ENCODE results near the gene ARHGAP30. TPM values are rescaled to one million over a fixed set of nuclear protein-coding genes. Genes with fewer than 3 reads are reported as not detected.

Gene ARHGAP30, protein sequence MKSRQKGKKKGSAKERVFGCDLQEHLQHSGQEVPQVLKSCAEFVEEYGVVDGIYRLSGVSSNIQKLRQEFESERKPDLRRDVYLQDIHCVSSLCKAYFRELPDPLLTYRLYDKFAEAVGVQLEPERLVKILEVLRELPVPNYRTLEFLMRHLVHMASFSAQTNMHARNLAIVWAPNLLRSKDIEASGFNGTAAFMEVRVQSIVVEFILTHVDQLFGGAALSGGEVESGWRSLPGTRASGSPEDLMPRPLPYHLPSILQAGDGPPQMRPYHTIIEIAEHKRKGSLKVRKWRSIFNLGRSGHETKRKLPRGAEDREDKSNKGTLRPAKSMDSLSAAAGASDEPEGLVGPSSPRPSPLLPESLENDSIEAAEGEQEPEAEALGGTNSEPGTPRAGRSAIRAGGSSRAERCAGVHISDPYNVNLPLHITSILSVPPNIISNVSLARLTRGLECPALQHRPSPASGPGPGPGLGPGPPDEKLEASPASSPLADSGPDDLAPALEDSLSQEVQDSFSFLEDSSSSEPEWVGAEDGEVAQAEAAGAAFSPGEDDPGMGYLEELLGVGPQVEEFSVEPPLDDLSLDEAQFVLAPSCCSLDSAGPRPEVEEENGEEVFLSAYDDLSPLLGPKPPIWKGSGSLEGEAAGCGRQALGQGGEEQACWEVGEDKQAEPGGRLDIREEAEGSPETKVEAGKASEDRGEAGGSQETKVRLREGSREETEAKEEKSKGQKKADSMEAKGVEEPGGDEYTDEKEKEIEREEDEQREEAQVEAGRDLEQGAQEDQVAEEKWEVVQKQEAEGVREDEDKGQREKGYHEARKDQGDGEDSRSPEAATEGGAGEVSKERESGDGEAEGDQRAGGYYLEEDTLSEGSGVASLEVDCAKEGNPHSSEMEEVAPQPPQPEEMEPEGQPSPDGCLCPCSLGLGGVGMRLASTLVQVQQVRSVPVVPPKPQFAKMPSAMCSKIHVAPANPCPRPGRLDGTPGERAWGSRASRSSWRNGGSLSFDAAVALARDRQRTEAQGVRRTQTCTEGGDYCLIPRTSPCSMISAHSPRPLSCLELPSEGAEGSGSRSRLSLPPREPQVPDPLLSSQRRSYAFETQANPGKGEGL
- total RNA-seq (2022; extraction: Qiagen RNA extraction; ENCODE audit: low read depth): 0.05 to 0.19 TPM (median 0.11 TPM) in 4 of 5 replicates, not detected in the other

DNA sequence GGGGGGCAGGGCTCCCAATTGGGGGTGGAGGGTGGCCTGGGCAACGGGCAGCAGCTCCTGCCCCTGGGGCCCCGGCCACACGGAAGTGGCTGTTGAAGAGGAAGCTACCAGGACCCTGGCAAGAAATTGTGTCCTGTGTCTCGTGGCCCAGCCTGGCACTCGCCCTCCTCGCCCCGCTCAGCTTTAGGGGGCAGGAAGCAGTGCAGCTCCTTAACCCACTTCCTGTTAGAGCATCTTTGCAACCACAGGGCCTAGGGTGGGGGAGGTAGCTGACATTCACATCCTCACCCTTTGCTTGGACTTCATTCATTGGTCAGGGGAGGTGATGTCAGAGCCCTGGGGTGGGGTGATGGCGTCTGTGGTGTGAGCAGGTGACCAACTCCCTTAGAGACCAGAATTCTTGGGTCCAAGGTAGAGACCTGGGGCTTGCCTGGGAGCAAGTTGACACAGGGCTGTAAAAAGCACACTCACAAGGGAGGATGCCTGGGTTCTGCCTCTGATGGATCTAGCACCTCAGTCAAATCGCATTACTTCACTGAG is at the start of gene ARHGAP30:
Gene ARHGAP30, minus strand, starts transcription at position 161 of the 540 bp plus-strand sequence. CDS start 267 bp downstream, outside the sequence.

DNA sequence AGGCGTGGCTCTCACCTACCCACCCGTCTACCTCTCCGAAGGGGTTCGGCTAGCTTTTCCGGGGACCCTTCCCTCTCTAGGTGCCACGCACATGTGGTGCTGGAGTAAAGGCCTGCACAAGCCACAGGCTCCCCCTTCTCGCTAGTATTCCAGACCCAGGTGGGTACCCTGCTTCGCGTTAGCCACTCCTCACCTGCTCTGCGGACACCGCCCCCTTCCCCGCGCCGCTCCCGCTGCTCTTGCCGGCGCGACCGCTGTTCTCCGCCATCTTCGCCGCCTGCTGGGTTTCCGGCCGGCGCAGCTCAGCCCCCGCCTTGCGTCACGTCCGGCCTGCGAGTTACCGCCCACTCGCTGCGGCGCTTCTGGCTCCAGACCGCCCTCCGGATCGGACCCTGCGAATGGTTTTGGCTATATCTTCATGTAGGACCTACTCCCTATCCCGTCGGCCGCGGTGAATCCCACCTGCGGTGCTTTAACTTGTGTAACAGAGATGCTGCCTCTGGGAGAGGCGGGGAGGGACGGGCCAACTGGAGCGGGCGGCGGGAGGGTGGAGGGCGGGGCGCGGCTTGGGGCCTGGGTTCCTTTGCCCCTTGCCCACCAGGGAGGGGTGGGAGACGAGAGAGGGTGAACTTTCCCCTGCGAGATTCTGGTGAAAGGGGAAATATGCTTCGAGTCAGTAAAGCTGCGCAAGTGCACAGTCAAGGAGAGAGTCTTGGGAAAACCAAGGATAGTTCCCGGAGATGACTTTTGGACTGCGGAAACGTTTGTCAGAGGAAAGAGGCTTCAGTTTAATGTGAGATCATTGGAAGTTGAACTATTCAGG is 48.3 kb upstream of the ARHGAP30 start, which contains the start of the genes NIT1 and PFDN2:
Gene NIT1, plus strand, starts transcription at position 347 of the 823 bp plus-strand sequence. Its CDS starts 72 bp downstream, at position 419.
Gene PFDN2, minus strand, starts transcription at position 279 of the 823 bp plus-strand sequence. Its CDS starts 11 bp downstream, at position 268.

DNA sequence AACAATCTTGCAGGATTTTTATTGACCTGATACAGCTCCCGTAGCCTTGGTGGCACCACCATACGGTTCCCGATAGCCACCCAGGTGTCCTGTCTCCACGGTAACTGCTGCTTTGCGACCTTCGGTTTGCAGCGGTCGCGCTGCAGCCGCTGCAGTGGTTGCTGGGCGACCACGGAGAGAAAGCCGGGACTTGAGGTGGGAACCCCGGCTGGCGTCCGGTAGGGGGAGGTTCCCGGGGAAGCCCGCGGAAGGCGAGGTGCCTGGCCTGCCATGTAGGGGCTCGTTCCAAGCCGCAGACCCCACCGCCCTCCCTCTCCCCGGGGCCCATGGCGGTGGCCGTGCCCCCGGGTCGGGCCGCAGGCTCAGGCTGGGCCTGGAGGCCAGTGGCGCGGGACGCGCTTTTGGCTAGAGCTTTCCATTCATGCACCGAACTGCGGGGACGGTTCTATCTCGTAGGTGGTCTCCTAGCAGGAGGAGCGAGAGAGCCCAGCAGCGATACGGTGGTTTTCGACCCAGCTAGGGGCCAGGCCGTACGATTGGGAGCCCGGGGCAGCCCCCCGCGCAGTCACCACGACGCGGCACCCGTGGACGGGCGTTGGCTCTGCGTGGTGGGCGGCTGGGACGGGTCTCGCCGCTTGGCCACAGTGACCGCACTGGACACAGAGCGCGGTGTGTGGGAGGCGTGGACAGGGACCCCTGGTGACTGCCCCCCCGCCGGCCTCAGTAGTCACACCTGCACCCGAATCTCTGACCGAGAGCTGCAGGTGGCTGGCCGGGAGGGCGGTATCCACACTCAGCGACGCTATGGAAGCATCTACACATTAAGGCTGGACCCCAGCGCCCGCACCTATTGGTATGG is 28.7 kb upstream of the ARHGAP30 start, which contains the start of gene KLHDC9:
Gene KLHDC9, plus strand, starts transcription at position 152 of the 859 bp plus-strand sequence. Its CDS starts 175 bp downstream, at position 327.

DNA sequence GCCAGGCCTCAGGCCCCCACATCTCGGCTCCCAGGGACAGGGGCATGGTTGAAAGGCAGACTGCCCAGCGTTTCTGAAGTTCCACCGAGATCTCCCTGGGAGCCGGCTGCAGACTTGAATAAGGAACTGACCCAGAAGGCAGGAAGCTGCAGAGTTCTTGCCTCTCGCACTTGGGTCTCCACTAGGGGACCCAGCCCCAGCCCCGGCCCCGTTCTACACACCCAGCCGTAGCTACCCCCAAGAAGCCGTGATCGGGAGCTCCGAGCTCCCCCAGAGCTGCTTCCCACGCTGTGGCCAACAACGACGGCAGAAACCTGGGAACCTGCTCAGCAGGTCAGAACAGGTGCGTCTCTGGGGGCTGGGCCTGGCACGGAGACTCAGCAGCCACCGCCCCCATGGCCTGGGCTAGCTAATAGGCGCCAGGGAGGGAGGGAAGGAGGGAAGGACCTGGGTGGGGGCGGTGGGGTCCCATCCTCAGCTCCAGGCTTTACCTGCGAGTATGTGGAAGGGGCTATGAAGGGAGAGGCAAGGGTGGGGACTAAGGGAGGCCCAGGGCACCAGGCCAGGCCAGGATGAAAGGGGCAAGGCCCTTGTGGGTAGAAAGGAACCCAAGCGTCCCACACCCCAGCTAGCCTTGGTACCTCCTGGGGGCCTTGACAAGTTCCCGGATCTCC is 19.7 kb upstream of the ARHGAP30 start, which contains the start of gene NECTIN4:
Gene NECTIN4, minus strand, starts transcription at position 308 of the 674 bp plus-strand sequence. Its CDS starts 262 bp downstream, at position 46.

DNA sequence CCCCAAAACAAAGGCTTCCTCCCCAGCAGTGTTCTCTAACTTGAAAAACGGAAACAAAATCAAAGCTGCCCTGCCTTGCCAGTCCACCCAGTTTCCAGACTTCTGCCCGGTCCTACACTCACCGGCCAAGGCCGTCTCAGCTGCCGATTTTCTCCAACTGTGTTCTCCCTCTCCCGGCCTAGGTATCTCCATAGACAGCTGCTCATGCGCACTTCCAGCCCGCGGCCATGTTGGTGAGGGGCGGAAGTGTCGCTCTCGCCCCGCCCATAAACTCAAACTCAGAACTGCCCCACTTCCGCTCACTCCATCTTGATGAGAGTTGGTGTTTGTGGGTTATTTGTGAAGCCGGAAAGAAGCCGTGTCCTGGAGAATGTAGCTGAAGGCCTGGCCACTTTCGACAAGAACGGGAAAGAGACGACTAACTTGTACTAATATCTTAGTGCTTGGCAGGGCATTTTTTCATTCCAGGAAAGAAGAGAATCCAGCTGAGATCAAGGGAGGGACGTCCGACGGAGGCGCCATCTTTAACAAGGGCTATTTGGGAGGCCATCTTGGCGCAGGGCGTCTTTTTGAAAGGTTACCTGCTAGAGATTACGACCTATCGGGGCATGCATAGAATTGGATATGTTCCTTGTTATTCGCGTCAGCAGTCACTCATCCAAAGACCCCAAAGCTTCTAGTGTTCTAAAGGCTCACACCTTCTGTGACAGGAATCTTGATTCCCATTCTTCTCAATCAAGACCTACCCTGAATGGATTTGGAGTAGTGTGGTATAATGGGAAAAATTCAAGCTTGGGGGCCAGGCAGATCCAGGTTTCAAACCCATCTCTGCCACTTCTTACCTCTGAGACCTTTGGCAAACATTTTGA is 23.7 kb downstream of the ARHGAP30 start, which contains the start of gene USF1:
Gene USF1, minus strand, starts transcription at position 242 of the 869 bp plus-strand sequence. CDS start 2,702 bp downstream, outside the sequence.

DNA sequence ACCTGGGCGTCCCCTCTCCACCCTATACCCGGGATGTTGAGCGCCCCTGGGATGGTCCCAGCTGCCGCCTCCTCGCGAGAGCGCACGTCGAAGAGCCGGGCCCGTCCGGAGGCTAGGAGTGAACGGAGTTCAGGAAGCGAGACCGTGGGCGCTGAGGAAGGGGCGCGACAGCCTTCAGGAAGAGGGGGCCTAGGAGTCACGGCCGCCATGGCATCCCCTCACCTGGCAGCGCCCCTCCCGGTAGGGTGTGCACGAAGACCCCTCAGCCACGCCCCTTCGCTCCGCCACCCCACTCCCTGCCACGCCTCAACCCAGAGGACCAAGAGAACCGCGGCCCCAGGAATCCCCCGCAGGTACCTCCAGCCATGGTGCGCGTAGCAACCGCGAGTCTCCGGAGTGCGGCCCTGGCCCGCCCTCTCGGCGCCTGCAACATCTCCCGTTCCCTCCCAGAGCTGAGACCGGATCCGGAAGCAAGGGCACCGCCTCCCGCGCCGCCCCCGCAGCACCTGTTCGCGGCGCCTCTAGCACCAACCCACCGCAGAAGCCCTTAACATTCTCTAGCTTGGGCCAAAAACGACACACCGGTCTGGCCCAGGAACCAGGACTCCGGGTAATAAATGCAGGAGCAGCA is 31.1 kb downstream of the ARHGAP30 start, which contains the start of gene TSTD1:
Gene TSTD1, minus strand, starts transcription at position 442 of the 631 bp plus-strand sequence. Its CDS starts 75 bp downstream, at position 367.

DNA sequence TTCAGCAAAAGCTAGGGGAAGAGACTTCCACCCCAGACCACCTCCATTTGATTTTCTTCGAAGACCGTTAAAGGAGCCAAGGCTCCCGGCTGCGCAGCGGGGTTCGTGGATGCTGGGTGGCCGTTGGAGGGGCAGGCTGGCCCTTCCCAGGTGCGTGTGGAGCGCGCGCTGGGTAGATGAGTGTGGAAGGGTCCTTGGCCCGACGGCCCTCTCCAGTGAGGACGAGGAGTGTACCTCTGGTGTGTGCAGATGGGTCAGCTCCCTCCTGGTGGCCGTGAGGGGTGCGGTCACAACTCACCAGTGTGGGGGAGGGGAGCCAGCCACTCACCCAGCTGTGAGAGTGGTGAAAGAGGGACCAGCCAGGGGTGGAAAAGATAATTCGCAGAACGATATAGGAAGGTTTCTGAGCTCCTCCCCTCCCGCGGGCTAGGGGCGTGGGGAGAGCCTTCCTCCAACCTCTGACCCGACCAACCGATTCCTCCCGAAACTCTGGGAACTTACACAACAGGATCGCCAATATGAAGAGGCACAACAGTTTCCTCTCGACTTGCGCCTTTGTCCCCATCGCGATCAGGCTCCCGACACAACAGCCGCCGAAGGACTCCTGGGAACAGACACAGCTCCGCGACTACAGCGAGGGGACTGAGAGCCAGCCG is 49.1 kb downstream of the ARHGAP30 start, which contains the start of gene F11R:
Gene F11R, minus strand, starts transcription at position 644 of the 656 bp plus-strand sequence. Its CDS starts 79 bp downstream, at position 565.

Other genes starting within 250 kb of the ARHGAP30 start
- 0.03 TPM in 1 of 5 replicates, not detected in the others for gene CD244, start 207.0 kb downstream of the ARHGAP30 start, total RNA-seq (2022; extraction: Qiagen RNA extraction; ENCODE audit: low read depth)
- not detected in 5 replicates for gene ITLN1, start 184.7 kb downstream of the ARHGAP30 start, total RNA-seq (2022; extraction: Qiagen RNA extraction; ENCODE audit: low read depth)
- 0.16 TPM in 1 of 5 replicates, not detected in the others for gene ITLN2, start 115.1 kb downstream of the ARHGAP30 start, total RNA-seq (2022; extraction: Qiagen RNA extraction; ENCODE audit: low read depth)
- gene F11R, start 48.7 kb downstream of the ARHGAP30 start, total RNA-seq (2022; extraction: Qiagen RNA extraction; ENCODE audit: low read depth): 42.3 to 56.2 TPM (median 52.6 TPM) in 5 replicates
- 0.25 to 0.52 TPM (median 0.40 TPM) in 4 of 5 replicates, not detected in the other for gene TSTD1, start 30.9 kb downstream of the ARHGAP30 start, total RNA-seq (2022; extraction: Qiagen RNA extraction; ENCODE audit: low read depth)
- gene USF1, start 23.9 kb downstream of the ARHGAP30 start, total RNA-seq (2022; extraction: Qiagen RNA extraction; ENCODE audit: low read depth): 51.2 to 62.5 TPM (median 55.3 TPM) in 5 replicates
- 1.2 to 2.2 TPM (median 1.3 TPM) in 5 replicates for gene NECTIN4, start 19.7 kb upstream of the ARHGAP30 start, total RNA-seq (2022; extraction: Qiagen RNA extraction; ENCODE audit: low read depth)
- gene KLHDC9, start 28.5 kb upstream of the ARHGAP30 start, total RNA-seq (2022; extraction: Qiagen RNA extraction; ENCODE audit: low read depth): 0.76 to 2.3 TPM (median 1.9 TPM) in 5 replicates
- gene PFDN2, start 48.1 kb upstream of the ARHGAP30 start, total RNA-seq (2022; extraction: Qiagen RNA extraction; ENCODE audit: low read depth): 121 to 142 TPM (median 125 TPM) in 5 replicates
- gene NIT1, start 48.2 kb upstream of the ARHGAP30 start, total RNA-seq (2022; extraction: Qiagen RNA extraction; ENCODE audit: low read depth): 29.0 to 36.5 TPM (median 33.2 TPM) in 5 replicates
- 23.0 to 33.3 TPM (median 32.4 TPM) in 5 replicates for gene DEDD, start 62.8 kb upstream of the ARHGAP30 start, total RNA-seq (2022; extraction: Qiagen RNA extraction; ENCODE audit: low read depth)
- gene UFC1, start 84.1 kb upstream of the ARHGAP30 start, total RNA-seq (2022; extraction: Qiagen RNA extraction; ENCODE audit: low read depth): 92.8 to 141 TPM (median 93.5 TPM) in 5 replicates
- gene USP21, start 89.6 kb upstream of the ARHGAP30 start, total RNA-seq (2022; extraction: Qiagen RNA extraction; ENCODE audit: low read depth): 18.2 to 26.4 TPM (median 23.5 TPM) in 5 replicates
- 12.9 to 16.4 TPM (median 14.2 TPM) in 5 replicates for gene PPOX, start 96.5 kb upstream of the ARHGAP30 start, total RNA-seq (2022; extraction: Qiagen RNA extraction; ENCODE audit: low read depth)
- gene B4GALT3, start 107.6 kb upstream of the ARHGAP30 start, total RNA-seq (2022; extraction: Qiagen RNA extraction; ENCODE audit: low read depth): 25.3 to 32.6 TPM (median 30.6 TPM) in 5 replicates
- gene ADAMTS4, start 129.2 kb upstream of the ARHGAP30 start, total RNA-seq (2022; extraction: Qiagen RNA extraction; ENCODE audit: low read depth): 0.01 TPM in 1 of 5 replicates, not detected in the others
- 79.3 to 107 TPM (median 81.5 TPM) in 5 replicates for gene NDUFS2, start 132.5 kb upstream of the ARHGAP30 start, total RNA-seq (2022; extraction: Qiagen RNA extraction; ENCODE audit: low read depth)
- 0.18 TPM in 1 of 5 replicates, not detected in the others for gene FCER1G, start 145.4 kb upstream of the ARHGAP30 start, total RNA-seq (2022; extraction: Qiagen RNA extraction; ENCODE audit: low read depth)
- gene APOA2, start 153.7 kb upstream of the ARHGAP30 start, total RNA-seq (2022; extraction: Qiagen RNA extraction; ENCODE audit: low read depth): 4.4 TPM in 1 of 5 replicates, not detected in the others
- gene TOMM40L, start 156.2 kb upstream of the ARHGAP30 start, total RNA-seq (2022; extraction: Qiagen RNA extraction; ENCODE audit: low read depth): 9.7 to 11.4 TPM (median 11.1 TPM) in 5 replicates
- 0.03 TPM in 1 of 5 replicates, not detected in the others for gene NR1I3, start 168.3 kb upstream of the ARHGAP30 start, total RNA-seq (2022; extraction: Qiagen RNA extraction; ENCODE audit: low read depth)
- gene PCP4L1, start 188.9 kb upstream of the ARHGAP30 start, total RNA-seq (2022; extraction: Qiagen RNA extraction; ENCODE audit: low read depth): 0.07 to 0.10 TPM (median 0.09 TPM) in 3 of 5 replicates, not detected in the others
- 0.15 to 0.32 TPM (median 0.21 TPM) in 5 replicates for gene MPZ, start 240.1 kb upstream of the ARHGAP30 start, total RNA-seq (2022; extraction: Qiagen RNA extraction; ENCODE audit: low read depth)
- gene SDHC, start 244.5 kb upstream of the ARHGAP30 start, total RNA-seq (2022; extraction: Qiagen RNA extraction; ENCODE audit: low read depth): 235 to 259 TPM (median 245 TPM) in 5 replicates

All from A549 treated with CpdA at 1 μM for 4 hours (cell line).